ENCODE data around the gene CKLF.
A peak's percentile ranks its signal among the peaks of the same experiment; 100 is the strongest.
"Not testable (repeated sequence)": the region's sequence is repeated elsewhere in the genome, so short reads cannot be mapped to it uniquely, and the experiment has no call there.

The CKLF gene

GRCh38 chr16:66542396-66542795, 10.0 kb upstream of the CKLF start:
- no peak for DNase-seq (ENCODE audit: low spot score)

- no peak for DNase-seq (ENCODE audit: low spot score)
Observed at GRCh38 chr16:66543541-66543940, 8.8 kb upstream of the CKLF start.

- DNase-seq (ENCODE audit: low spot score): no peak
Observed at GRCh38 chr16:66544016-66544757, 8.2 kb upstream of the CKLF start.

GRCh38 chr16:66547101-66547989, 5.0 kb upstream of the CKLF start:
- no peak for DNase-seq (ENCODE audit: low spot score)

GRCh38 chr16:66548068-66548467, 4.3 kb upstream of the CKLF start:
- no peak for DNase-seq (ENCODE audit: low spot score)

- DNase-seq (ENCODE audit: low spot score): no peak
Observed at GRCh38 chr16:66548868-66549267, 3.5 kb upstream of the CKLF start.

- peak; percentile 64 for DNase-seq (ENCODE audit: low spot score)
Observed at GRCh38 chr16:66549284-66550131, 2.9 kb upstream of the CKLF start, which contains the start of gene TK2. Gene TK2 (minus strand): TSS chr16:66550122. CDS start chr16:66550061, 61 bp downstream.

GRCh38 chr16:66551348-66551759, 1.0 kb upstream of the CKLF start:
- peak; percentile 80 for DNase-seq (ENCODE audit: low spot score)

GRCh38 chr16:66551788-66552285, 539 bp upstream of the CKLF start:
- DNase-seq (ENCODE audit: low spot score): no peak

GRCh38 chr16:66553223-66553622, 847 bp downstream of the CKLF start:
- DNase-seq (ENCODE audit: low spot score): peak; percentile 31

GRCh38 chr16:66554021-66554420, 1.6 kb downstream of the CKLF start:
- no peak for DNase-seq (ENCODE audit: low spot score)

- no peak for DNase-seq (ENCODE audit: low spot score)
Observed at GRCh38 chr16:66554495-66554894, 2.1 kb downstream of the CKLF start.

- no peak for DNase-seq (ENCODE audit: low spot score)
Observed at GRCh38 chr16:66560107-66560506, 7.7 kb downstream of the CKLF start.

- DNase-seq (ENCODE audit: low spot score): no peak
Observed at GRCh38 chr16:66561381-66562080, 9.2 kb downstream of the CKLF start.

- no peak for DNase-seq (ENCODE audit: low spot score)
Observed at GRCh38 chr16:66562409-66562808, 10.0 kb downstream of the CKLF start.

- DNase-seq (ENCODE audit: low spot score): peak; percentile 17
Observed at GRCh38 chr16:66562986-66563385, 10.6 kb downstream of the CKLF start.

GRCh38 chr16:66563574-66564334, 11.4 kb downstream of the CKLF start:
- DNase-seq (ENCODE audit: low spot score): peak; percentile 83

GRCh38 chr16:66566051-66566901, 13.9 kb downstream of the CKLF start, which contains the start of gene CMTM1:
Gene CMTM1 (plus strand): TSS chr16:66566439. CDS start chr16:66566514, 75 bp downstream.
- no peak for DNase-seq (ENCODE audit: low spot score)

GRCh38 chr16:66567270-66567669, 14.9 kb downstream of the CKLF start:
- DNase-seq (ENCODE audit: low spot score): not testable (repeated sequence)

Data from activated CD4-positive, alpha-beta T cell treated with anti-CD3 and anti-CD28 coated beads, Interleukin-2, Interleukin-4, amounts not matched to agents 100 ng/mL and 50 ng/mL, durations not matched to agents 16 hours and 8 hours (primary cell).